T-cell (primary cell): ENCODE data around the gene ATR. TPM values are rescaled to one million over a fixed set of nuclear protein-coding genes. Genes with fewer than 3 reads are reported as not detected.

Experiments
- ATAC-seq, 4 experiments: fragments of 200-7000 bp in 3 of 4; fragments of 150-1000 bp in 1 of 4; cut with Tn5 transposase; replicated peaks in 1 of 4; 1 replicate in 3 of 4; 2 replicates in 1 of 4; pipeline ENCODE4 v1.10.0; 2021; ENCODE audit warnings: moderate library complexity in 3 of 4, mild to moderate bottlenecking in 2 of 4, moderate number of reproducible peaks in 1 of 4
- CTCF ChIA-PET, 2 donors: fragments of 300-600 bp; sonication (Branson Sonifier 250); formaldehyde crosslinking; loops; one replicate each; lab custom pipeline; 2022; ENCODE audit warnings: antibody characterized with exemption in 2 of 2; lab: Charles Lee
- POLR2A ChIA-PET, 2 donors: fragments of 300-600 bp; sonication (Branson Sonifier 250); formaldehyde crosslinking; loops; one replicate each; lab custom pipeline; 2022; ENCODE audit warnings: antibody characterized with exemption in 2 of 2; lab: Charles Lee
- DNase-seq, 35 experiments: peaks; one replicate each; pipeline versions ENCODE4 v3.0.0 to v3.0.0-alpha.2; 2013 to 2023
- H3K27ac ChIP-seq: one replicate; pipeline ENCODE4 v1.5.1; 2013; ENCODE audit warnings: low read length
- H3K27me3 ChIP-seq, 2 experiments: replicated peaks in 1 of 2; 1 replicate in 1 of 2; 2 replicates in 1 of 2; pipeline versions ENCODE4 v1.6.1 to v1.7.0; 2013; ENCODE audit warnings: low read length in 1 of 2, mixed read lengths in 1 of 2; ENCODE audit not compliant: control insufficient read depth in 2 of 2, insufficient read depth in 2 of 2; ENCODE audit errors: extremely low read depth in 1 of 2
- H3K36me3 ChIP-seq, 2 donors: 1 replicate in 1 of 2; 2 replicates in 1 of 2; pipeline versions ENCODE4 v1.6.1 to v1.7.0; 2013; ENCODE audit warnings: low read length in 1 of 2; ENCODE audit not compliant: control insufficient read depth in 2 of 2, insufficient read depth in 1 of 2; ENCODE audit errors: extremely low read depth in 1 of 2
- H3K4me1 ChIP-seq, 2 experiments: 1 replicate in 1 of 2; 2 replicates in 1 of 2; pipeline versions ENCODE4 v1.6.1 to v1.7.0; 2013; ENCODE audit warnings: low read length in 2 of 2, mixed read lengths in 1 of 2; ENCODE audit not compliant: insufficient read depth in 2 of 2, control insufficient read depth in 1 of 2; ENCODE audit errors: extremely low read depth in 1 of 2
- H3K4me3 ChIP-seq, 2 donors: 1 replicate in 1 of 2; 2 replicates in 1 of 2; pipeline versions ENCODE4 v1.5.1 to v1.7.0; 2013; ENCODE audit warnings: mild to moderate bottlenecking in 2 of 2, low read length in 1 of 2, moderate library complexity in 1 of 2; ENCODE audit not compliant: control insufficient read depth in 1 of 2; ENCODE audit errors: extremely low read depth in 1 of 2
- H3K9me3 ChIP-seq: 2 replicates; pipeline ENCODE4 v1.7.0; 2013
- H3K27ac Mint-ChIP-seq, 2 donors: one replicate each; pipeline ENCODE4 v1.8.0; 2020 to 2021; ENCODE audit warnings: mild to moderate bottlenecking in 2 of 2, mixed read lengths in 2 of 2
- H3K27me3 Mint-ChIP-seq, 2 donors: one replicate each; pipeline ENCODE4 v1.8.0; 2021 to 2022; ENCODE audit warnings: mixed read lengths in 2 of 2
- H3K36me3 Mint-ChIP-seq: one replicate; pipeline ENCODE4 v1.8.0; 2021; ENCODE audit warnings: mixed read lengths
- H3K4me1 Mint-ChIP-seq, 3 donors: one replicate each; pipeline ENCODE4 v1.8.0; 2020 to 2022; ENCODE audit warnings: mixed read lengths in 3 of 3, mild to moderate bottlenecking in 1 of 3
- H3K4me3 Mint-ChIP-seq, 3 donors: one replicate each; pipeline ENCODE4 v1.8.0; 2020 to 2022; ENCODE audit warnings: mild to moderate bottlenecking in 3 of 3, mixed read lengths in 3 of 3, moderate library complexity in 3 of 3
- H3K9me3 Mint-ChIP-seq, 3 donors: one replicate each; pipeline ENCODE4 v1.8.0; 2020 to 2022; ENCODE audit warnings: mixed read lengths in 3 of 3
- WGBS: methylation state at CpG from one replicate; pipeline ENCODE4 v1.1.5; 2013; ENCODE audit warnings: missing lambda C conversion rate; ENCODE audit not compliant: insufficient coverage; 5-methylcytosine and 5-hydroxymethylcytosine counted together
- total RNA-seq, 35 experiments: library from RNA in 6 of 35; stranded (reverse) in 6 of 35; fragments of 120-200 nt in 1 of 35; gene quantifications; one replicate each; pipeline versions ENCODE4 v1.2.1 to v1.2.4 and lab custom pipeline; 2013 to 2026

The ATR gene
- total RNA-seq, 5 donors from 2014 or later (not counting 1 experiment from before 2014, with no cell fraction given) = 32.8 to 40.9 (median 36.3) TPM

GRCh38 chr3:142460689-142461088 is 117.8 kb downstream of the ATR start:
- ChIA-PET CTCF (no interaction called here), POLR2A (no interaction called here)
- no CpG with 5 or more reads among the region's 3 CpGs for WGBS
- H3K27ac ChIP-seq = no peak overlapping the region
- DNase-seq (no peak), ATAC-seq (no peak)
- peaks cover 5 to 40% of the 10 kb centered on the region in 2 donors for H3K36me3 ChIP-seq
- no peaks in the 10 kb centered on the region for H3K27me3 Mint-ChIP-seq
- no peaks in the 10 kb centered on the region for H3K4me1 ChIP-seq
- no peaks in the 10 kb centered on the region for H3K9me3 ChIP-seq
- H3K4me1 Mint-ChIP-seq = no peaks in the 10 kb centered on the region
- H3K27ac Mint-ChIP-seq = no peak overlapping the region
- H3K4me3 Mint-ChIP-seq = no peak overlapping the region
- H3K27me3 ChIP-seq = no peaks in the 10 kb centered on the region
- peaks cover 24% of the 10 kb centered on the region for H3K36me3 Mint-ChIP-seq
- H3K9me3 Mint-ChIP-seq = no peaks in the 10 kb centered on the region
- H3K4me3 ChIP-seq = no peak overlapping the region

GRCh38 chr3:142459929-142460328 is 118.6 kb downstream of the ATR start:
- no peaks in the 10 kb centered on the region for H3K27me3 Mint-ChIP-seq
- Histone ChIP-seq H3K27me3 (no peaks in the 10 kb centered on the region), H3K36me3 (peaks cover 5 to 37% of the 10 kb centered on the region in 2 donors), H3K9me3 (no peaks in the 10 kb centered on the region), H3K4me1 (no peaks in the 10 kb centered on the region), H3K27ac (no peak overlapping the region), H3K4me3 (no peak overlapping the region)
- H3K36me3 Mint-ChIP-seq = peaks cover 29% of the 10 kb centered on the region
- DNase-seq (no peak), ATAC-seq (no peak)
- H3K4me1 Mint-ChIP-seq = no peaks in the 10 kb centered on the region
- no peak overlapping the region for H3K4me3 Mint-ChIP-seq
- H3K27ac Mint-ChIP-seq = no peak overlapping the region
- ChIA-PET CTCF (no interaction called here), POLR2A (no interaction called here)
- H3K9me3 Mint-ChIP-seq = no peaks in the 10 kb centered on the region
- WGBS = no CpG with 5 or more reads among the region's 2 CpGs

- Histone ChIP-seq H3K27me3 (no peaks in the 10 kb centered on the region), H3K4me3 (no peak overlapping the region), H3K27ac (no peak overlapping the region), H3K9me3 (no peaks in the 10 kb centered on the region), H3K36me3 (peaks cover 5 to 40% of the 10 kb centered on the region in 2 donors), H3K4me1 (no peaks in the 10 kb centered on the region)
- CTCF ChIA-PET = no interaction called here
- H3K27ac Mint-ChIP-seq = no peak overlapping the region
- no peaks in the 10 kb centered on the region for H3K4me1 Mint-ChIP-seq
- peaks cover 30% of the 10 kb centered on the region for H3K36me3 Mint-ChIP-seq
- H3K27me3 Mint-ChIP-seq = no peaks in the 10 kb centered on the region
- WGBS = no CpG with 5 or more reads among the region's 3 CpGs
- H3K4me3 Mint-ChIP-seq = no peak overlapping the region
- POLR2A ChIA-PET = no interaction called here
- ATAC-seq (no peak), DNase-seq (no peak)
- H3K9me3 Mint-ChIP-seq = no peaks in the 10 kb centered on the region
These were observed 119.4 kb downstream of the ATR start for GRCh38 chr3:142459096-142459495.

GRCh38 chr3:142450881-142451280 is 127.7 kb downstream of the ATR start:
- Histone ChIP-seq H3K4me3 (no peak overlapping the region), H3K36me3 (peaks cover 0 to 28% of the 10 kb centered on the region in 2 donors), H3K27me3 (peaks cover 0 to 3% of the 10 kb centered on the region in 2 experiments), H3K4me1 (peaks cover 0 to 9% of the 10 kb centered on the region in 2 experiments), H3K27ac (no peak overlapping the region), H3K9me3 (no peaks in the 10 kb centered on the region)
- Mint-ChIP-seq H3K36me3 (peaks cover 34% of the 10 kb centered on the region), H3K4me3 (no peak overlapping the region), H3K27me3 (no peaks in the 10 kb centered on the region), H3K27ac (no peak overlapping the region), H3K4me1 (peaks cover 18 to 26% (median 20%) of the 10 kb centered on the region in 3 donors), H3K9me3 (no peaks in the 10 kb centered on the region)
- CTCF ChIA-PET = interaction anchor here in 1 of 2 donors (1.0 kb wide), 2 partner anchors 56 to 132 kb away, joined by 3 read pairs; no protein-coding TSS in a partner anchor
- 91% methylated on average over 2 of the region's 5 CpGs for WGBS
- no peak for ATAC-seq
- POLR2A ChIA-PET = interaction anchor here in 1 of 2 donors (1.0 kb wide), 1 partner anchor 58 kb away, joined by 3 read pairs; no protein-coding TSS in a partner anchor
- no peak for DNase-seq

GRCh38 chr3:142450189-142450588 is 128.3 kb downstream of the ATR start:
- H3K27me3 ChIP-seq = peaks cover 0 to 3% of the 10 kb centered on the region in 2 experiments
- H3K4me3 Mint-ChIP-seq = no peak overlapping the region
- no peaks in the 10 kb centered on the region for H3K9me3 Mint-ChIP-seq
- H3K27ac Mint-ChIP-seq = peak overlapping the region in 1 of 2 donors; percentile 19
- no peak overlapping the region for H3K4me3 ChIP-seq
- DNase-seq (no peak), ATAC-seq (no peak)
- no peak overlapping the region for H3K27ac ChIP-seq
- WGBS = no CpG with 5 or more reads among the region's 3 CpGs
- no peaks in the 10 kb centered on the region for H3K9me3 ChIP-seq
- H3K4me1 Mint-ChIP-seq = peaks cover 25 to 32% (median 27%) of the 10 kb centered on the region in 3 donors
- CTCF ChIA-PET = interaction anchor here in 1 of 2 donors (1.0 kb wide), 1 partner anchor 132 kb away, joined by 3 read pairs; no protein-coding TSS in a partner anchor
- H3K4me1 ChIP-seq = peaks cover 4 to 15% of the 10 kb centered on the region in 2 experiments
- POLR2A ChIA-PET = interaction anchor here in 1 of 2 donors (1.0 to 1.1 kb wide), 2 partner anchors 59 to 551 kb away, joined by 3 to 4 read pairs; partner anchors contain the start of gene U2SURP
- peaks cover 0 to 28% of the 10 kb centered on the region in 2 donors for H3K36me3 ChIP-seq
- H3K27me3 Mint-ChIP-seq = no peaks in the 10 kb centered on the region
- peaks cover 28% of the 10 kb centered on the region for H3K36me3 Mint-ChIP-seq

GRCh38 chr3:142447852-142448823 is 130.4 kb downstream of the ATR start, which contains the start of gene XRN1:
Gene XRN1 (minus strand): TSS chr3:142448037. CDS start chr3:142447944, 93 bp downstream.
- H3K4me3 Mint-ChIP-seq = peak within 1 kb of the TSS; percentile 99 to 100 (median 99)

More at GRCh38 chr3:142447852-142448823, 130.4 kb downstream of the ATR start, which contains the start of gene XRN1:
- Mint-ChIP-seq H3K36me3 (peaks cover 22% of the 10 kb centered on the region), H3K27ac (peak within 1 kb of the TSS; percentile 99), H3K4me1 (peaks cover 44 to 52% (median 45%) of the 10 kb centered on the region in 3 donors), H3K27me3 (no peaks in the 10 kb centered on the region), H3K9me3 (no peaks in the 10 kb centered on the region)
- POLR2A ChIA-PET = interaction anchor here (1.0 to 1.4 kb wide), 2 partner anchors 130 to 946 kb away, joined by 3 to 5 read pairs; partner anchors contain the start of gene ATR (in 1 of the 2)
- Histone ChIP-seq H3K4me1 (peaks cover 14 to 15% of the 10 kb centered on the region in 2 experiments), H3K36me3 (peaks cover 0 to 19% of the 10 kb centered on the region in 2 donors), H3K27me3 (peaks cover 0 to 3% of the 10 kb centered on the region in 2 experiments), H3K4me3 (peak within 1 kb of the TSS; percentile 91 to 100), H3K9me3 (no peaks in the 10 kb centered on the region), H3K27ac (peak within 1 kb of the TSS; percentile 97)
- peak; percentile 96 to 98 (median 97) for ATAC-seq
- peak; percentile 88 to 97 (median 93) for DNase-seq
- CTCF ChIA-PET = no interaction called here
- 4% methylated on average over 41 of the region's 52 CpGs for WGBS
